Astrocyte (in vitro differentiated cells and primary cell): ENCODE measurements around the gene DDX60.

ENCODE experiments used
- EZH2 ChIP-seq: IDR thresholded peaks from 2 replicates; pipeline ENCODE4 v1.6.1; 2012; ENCODE audit warnings: mild to moderate bottlenecking, low read length, inconsistent platforms; ENCODE audit not compliant: insufficient read depth
- TF ChIP-seq, protein P1 (sequence below): IDR thresholded peaks from 2 replicates; pipeline ENCODE4 v1.5.1; 2011; ENCODE audit warnings: low read depth, mild to moderate bottlenecking, inconsistent platforms, low read length, moderate library complexity; ENCODE audit not compliant: insufficient read depth

DNA sequence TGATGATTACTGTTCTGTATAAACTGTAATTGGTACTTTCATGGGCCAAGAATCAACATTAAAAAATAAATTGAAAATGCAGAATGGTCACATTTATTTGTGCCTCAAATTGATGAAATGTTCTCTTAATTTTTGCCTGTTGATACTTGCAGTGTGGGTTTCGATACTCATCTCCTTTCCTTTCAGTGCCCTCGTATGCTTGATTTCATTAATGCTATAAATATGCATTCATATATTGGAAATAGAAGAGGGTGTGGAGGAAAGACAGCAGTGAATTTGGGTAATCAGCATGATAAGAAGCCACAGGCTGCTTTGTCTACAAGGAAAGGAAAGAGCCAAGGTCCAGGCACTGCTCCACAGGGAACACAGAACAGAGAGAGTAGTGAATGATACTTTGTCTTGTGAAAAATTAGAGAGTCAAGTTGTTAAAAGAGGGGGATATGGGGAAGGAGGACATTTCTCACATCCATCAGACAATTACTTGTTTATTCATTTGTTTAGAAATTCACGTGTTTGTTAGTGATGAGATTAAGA is 1.0 kb upstream of the DDX60 start:
- TF ChIP-seq, protein P1, sequence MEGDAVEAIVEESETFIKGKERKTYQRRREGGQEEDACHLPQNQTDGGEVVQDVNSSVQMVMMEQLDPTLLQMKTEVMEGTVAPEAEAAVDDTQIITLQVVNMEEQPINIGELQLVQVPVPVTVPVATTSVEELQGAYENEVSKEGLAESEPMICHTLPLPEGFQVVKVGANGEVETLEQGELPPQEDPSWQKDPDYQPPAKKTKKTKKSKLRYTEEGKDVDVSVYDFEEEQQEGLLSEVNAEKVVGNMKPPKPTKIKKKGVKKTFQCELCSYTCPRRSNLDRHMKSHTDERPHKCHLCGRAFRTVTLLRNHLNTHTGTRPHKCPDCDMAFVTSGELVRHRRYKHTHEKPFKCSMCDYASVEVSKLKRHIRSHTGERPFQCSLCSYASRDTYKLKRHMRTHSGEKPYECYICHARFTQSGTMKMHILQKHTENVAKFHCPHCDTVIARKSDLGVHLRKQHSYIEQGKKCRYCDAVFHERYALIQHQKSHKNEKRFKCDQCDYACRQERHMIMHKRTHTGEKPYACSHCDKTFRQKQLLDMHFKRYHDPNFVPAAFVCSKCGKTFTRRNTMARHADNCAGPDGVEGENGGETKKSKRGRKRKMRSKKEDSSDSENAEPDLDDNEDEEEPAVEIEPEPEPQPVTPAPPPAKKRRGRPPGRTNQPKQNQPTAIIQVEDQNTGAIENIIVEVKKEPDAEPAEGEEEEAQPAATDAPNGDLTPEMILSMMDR, result no peak
- no peak for TF ChIP-seq EZH2
